Ascending aorta (tissue), 2 donors: ENCODE results near the gene ZNF181. TPM values are rescaled to one million over a fixed set of nuclear protein-coding genes. Genes with fewer than 3 reads are reported as not detected.
A peak's percentile ranks its signal among the peaks of the same experiment; 100 is the strongest.

Source experiments
- DNase-seq, 2 donors: peaks; one replicate each; pipeline ENCODE4 v3.0.0-alpha.2; 2019; ENCODE audit warnings: low spot score in 2 of 2
- H3K27ac ChIP-seq, 2 donors: fragments of 200-600 bp; sonication (generic); one replicate each; pipeline ENCODE4 v1.5.1; 2016 to 2017; ENCODE audit warnings: mild to moderate bottlenecking in 1 of 2
- H3K27me3 ChIP-seq: fragments of 200-600 bp; sonication (generic); one replicate; pipeline ENCODE4 v1.5.1; 2017
- H3K36me3 ChIP-seq, 2 donors: fragments of 200-600 bp; sonication (generic); one replicate each; pipeline ENCODE4 v1.5.1; 2016
- H3K4me1 ChIP-seq, 2 donors: fragments of 200-600 bp; sonication (generic); one replicate each; pipeline ENCODE4 v1.5.1; 2016 to 2017; ENCODE audit warnings: mild to moderate bottlenecking in 1 of 2
- H3K4me3 ChIP-seq, 2 donors: fragments of 200-600 bp; sonication (generic); one replicate each; pipeline ENCODE4 v1.5.1; 2016 to 2017; ENCODE audit warnings: mild to moderate bottlenecking in 1 of 2
- H3K9me3 ChIP-seq, 2 donors: fragments of 200-600 bp; sonication (generic); one replicate each; pipeline ENCODE4 v1.5.1; 2016
- CTCF ChIP-seq, 3 experiments: fragments of 200-600 bp in 2 of 3; fragments of 450-650 bp in 1 of 3; sonication (generic) in 2 of 3; IDR thresholded peaks; one replicate each; pipeline ENCODE4 v1.5.1; 2016 to 2019; ENCODE audit warnings: antibody characterized with exemption in 3 of 3, mild to moderate bottlenecking in 1 of 3, moderate library complexity in 1 of 3
- intact Hi-C: fragments of 100-400 bp; cut with DNase I; formaldehyde crosslinking; loops from one replicate; pipeline ENCODE4 v1.15.1; 2023
- total RNA-seq: library from RNA; depleted of rRNA; stranded (reverse); fragments of >200 nt; gene quantifications from one replicate; pipeline ENCODE4 v1.1.0, GENCODE V29; 2016

Gene ZNF181
- total RNA-seq, 1 donor from 2014 or later, result 1.9 TPM

DNA sequence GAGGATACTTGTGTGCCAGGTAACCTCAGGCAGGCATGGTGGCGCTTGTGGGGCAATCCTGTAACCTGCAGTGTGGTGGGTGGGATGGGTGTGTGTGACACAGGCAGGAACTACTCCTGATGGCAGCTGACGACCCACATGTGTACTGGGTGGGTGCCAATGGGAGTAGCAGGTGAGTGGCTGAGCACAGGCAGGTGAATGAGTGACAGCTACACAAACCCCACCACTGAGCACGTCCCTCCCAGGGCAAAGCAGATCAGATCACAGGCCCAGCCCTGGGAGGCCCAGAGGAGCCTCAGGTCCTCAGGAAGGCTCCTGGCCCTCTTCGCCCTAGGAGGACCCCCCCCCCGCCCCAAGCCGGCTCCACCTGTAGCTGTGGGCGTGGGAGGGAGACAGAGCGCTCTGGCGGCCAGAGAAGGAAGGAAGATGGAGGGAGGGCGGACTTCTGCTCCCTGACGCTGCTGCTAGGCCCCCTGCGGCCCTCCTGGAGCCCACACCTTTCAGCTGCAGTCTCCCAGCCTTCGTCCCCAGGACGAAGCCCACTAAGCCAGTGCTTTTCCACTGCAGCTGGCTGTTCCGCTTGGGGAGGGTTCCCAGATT, 1.3 kb upstream of the ZNF181 start:
- Histone ChIP-seq H3K36me3 (peaks cover 10 to 23% of the 10 kb centered on the region in 2 donors), H3K27ac (peak overlapping the region; percentile 97 to 98), H3K4me3 (peak overlapping the region; percentile 62 to 94), H3K9me3 (peaks cover 11 to 14% of the 10 kb centered on the region in 2 donors), H3K27me3 (no peaks in the 10 kb centered on the region), H3K4me1 (peaks cover 9 to 22% of the 10 kb centered on the region in 2 donors)
- intact Hi-C loops, result loop anchor here (1.0 kb wide), 1 partner anchor 41 kb away; the partner anchor contains the start of gene ZNF599
- TF ChIP-seq CTCF (IDR thresholded peaks at IDR 0.05), result no peak
- DNase-seq, result peak in 1 of 2 donors; percentile 64

DNA sequence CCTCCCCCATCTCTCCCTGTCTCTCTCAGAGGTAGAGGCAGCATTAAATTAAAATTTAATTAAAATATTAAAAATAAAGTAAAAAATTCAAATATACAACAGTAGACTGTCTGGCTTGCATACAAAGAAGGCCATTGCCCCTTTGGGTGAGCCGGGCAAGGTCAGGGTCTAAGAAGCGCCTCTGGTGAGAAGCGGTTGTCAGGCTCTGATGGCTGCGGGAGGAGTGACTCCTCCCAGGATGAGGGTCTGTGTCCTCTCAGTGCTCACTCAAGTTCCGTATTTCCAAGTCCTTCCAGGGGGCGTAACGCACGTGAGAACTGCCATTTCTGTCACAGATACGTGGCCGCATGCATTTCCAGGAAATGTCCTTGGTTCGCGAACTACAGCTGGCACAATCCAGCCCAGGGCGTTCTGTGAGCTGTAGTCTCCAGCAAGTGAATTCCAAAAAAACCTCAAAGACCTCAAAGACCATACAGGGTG, 737 bp upstream of the ZNF181 start:
- Histone ChIP-seq H3K4me1 (peaks cover 9 to 22% of the 10 kb centered on the region in 2 donors), H3K36me3 (peaks cover 16 to 29% of the 10 kb centered on the region in 2 donors), H3K27ac (peak overlapping the region; percentile 97 to 98), H3K27me3 (no peaks in the 10 kb centered on the region), H3K4me3 (peak overlapping the region; percentile 62 to 94), H3K9me3 (peaks cover 12 to 20% of the 10 kb centered on the region in 2 donors)
- TF ChIP-seq CTCF (IDR thresholded peaks at IDR 0.05), result no peak
- intact Hi-C loops, result loop anchor here (1.0 kb wide), 1 partner anchor 40 kb away; the partner anchor contains the start of gene ZNF599
- DNase-seq, result peak; percentile 15 to 88

GRCh38 chr19:34734537-34735103, 577 bp downstream of the ZNF181 start:
- intact Hi-C loops, result loop anchor here (1.0 kb wide), 1 partner anchor 57 kb away; the partner anchor contains the start of genes SCGB2B2 and ZNF302
- H3K27ac ChIP-seq, result peak overlapping the region; percentile 97 to 98
- H3K4me3 ChIP-seq, result peak overlapping the region; percentile 62 to 94
- H3K27me3 ChIP-seq, result no peaks in the 10 kb centered on the region
- TF ChIP-seq CTCF (IDR thresholded peaks at IDR 0.05), result no peak
- peaks cover 29 to 42% of the 10 kb centered on the region in 2 donors for H3K36me3 ChIP-seq
- peaks cover 25 to 32% of the 10 kb centered on the region in 2 donors for H3K9me3 ChIP-seq
- peaks cover 9 to 22% of the 10 kb centered on the region in 2 donors for H3K4me1 ChIP-seq
- no peak for DNase-seq

GRCh38 chr19:34744896-34745690, 11.1 kb downstream of the ZNF181 start:
- no peaks in the 10 kb centered on the region for H3K4me1 ChIP-seq
- H3K27ac ChIP-seq, result no peak overlapping the region
- H3K36me3 ChIP-seq, result peaks cover 18 to 59% of the 10 kb centered on the region in 2 donors
- H3K4me3 ChIP-seq, result no peak overlapping the region
- intact Hi-C loops, result no loop called here
- H3K27me3 ChIP-seq, result no peaks in the 10 kb centered on the region
- no peak for TF ChIP-seq CTCF (IDR thresholded peaks at IDR 0.05)
- DNase-seq, result no peak
- H3K9me3 ChIP-seq, result peaks cover 76 to 100% of the 10 kb centered on the region in 2 donors

DNA sequence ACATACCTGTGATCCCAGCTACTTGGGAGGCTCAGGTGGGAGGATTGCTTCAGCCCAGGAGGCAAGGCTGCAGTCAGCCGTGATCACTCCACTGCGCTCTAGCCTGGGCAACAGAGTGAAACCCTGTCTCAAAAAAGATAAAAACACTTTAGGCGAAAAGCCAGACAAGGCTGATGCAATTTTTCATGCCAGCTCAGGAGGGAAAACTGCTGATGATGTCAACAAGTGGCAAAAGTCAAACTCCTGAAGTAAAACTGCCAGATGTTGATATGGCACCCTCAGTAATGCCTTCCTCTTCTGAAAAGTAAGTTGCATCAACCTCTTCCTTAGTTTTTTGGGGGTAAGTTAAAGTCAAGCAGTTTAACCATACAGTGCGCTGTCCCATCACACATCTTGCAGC, 23.4 kb downstream of the ZNF181 start:
- H3K4me1 ChIP-seq, result no peaks in the 10 kb centered on the region
- peaks cover 68 to 99% of the 10 kb centered on the region in 2 donors for H3K9me3 ChIP-seq
- H3K36me3 ChIP-seq, result peaks cover 48 to 65% of the 10 kb centered on the region in 2 donors
- TF ChIP-seq CTCF (IDR thresholded peaks at IDR 0.05), result no peak
- no peak for DNase-seq
- H3K27me3 ChIP-seq, result no peaks in the 10 kb centered on the region
- no peak overlapping the region for H3K27ac ChIP-seq
- intact Hi-C loops, result no loop called here
- no peak overlapping the region for H3K4me3 ChIP-seq
